K562 (cell line): ENCODE data around the gene PDE9A. TPM values are rescaled to one million over a fixed set of nuclear protein-coding genes. Genes with fewer than 3 reads are reported as not detected.

Experiments used
- ETS2 ChIP-seq: IDR thresholded peaks from 2 replicates; pipeline ENCODE4 v1.6.1; 2016; ENCODE audit warnings: borderline replicate concordance, missing genetic modification characterization, mild to moderate bottlenecking, moderate library complexity, missing compliant biosample characterization; ENCODE audit not compliant: poor library complexity, severe bottlenecking
- HINFP ChIP-seq: fragments of 450-650 bp; conservative IDR thresholded peaks from 2 replicates; pipeline ENCODE4 v1.6.1; 2016; ENCODE audit warnings: missing genetic modification characterization, low read depth, mild to moderate bottlenecking, control low read depth, missing compliant biosample characterization
- L3MBTL2 ChIP-seq: fragments of 450-650 bp; IDR thresholded peaks from 2 replicates; pipeline ENCODE4 v1.6.1; 2016; ENCODE audit warnings: mild to moderate bottlenecking, moderate library complexity
- LCOR ChIP-seq: sonication (generic); formaldehyde crosslinking; IDR thresholded peaks from 2 replicates; pipeline ENCODE4 v1.8.0; 2022; ENCODE audit warnings: mild to moderate bottlenecking, missing genetic modification reagents
- MAX ChIP-seq: sonication (generic); formaldehyde crosslinking; IDR thresholded peaks from 2 replicates; pipeline ENCODE4 v1.9.0; 2022; ENCODE audit warnings: mild to moderate bottlenecking, missing genetic modification reagents
- MXI1 ChIP-seq: IDR thresholded peaks from 2 replicates; pipeline ENCODE4 v1.6.1; 2011; ENCODE audit warnings: low read depth, mild to moderate bottlenecking, improper control_type of control experiment, low read length
- MYC ChIP-seq, 2 experiments: fragments of 250-450 bp in 1 of 2; sonication (Bioruptor Pico) in 1 of 2; IDR thresholded peaks; 2 replicates each; pipeline versions ENCODE4 v1.5.1 to v1.6.1; 2012 to 2021; ENCODE audit warnings: low read depth in 2 of 2, borderline replicate concordance in 1 of 2, improper control_type of control experiment in 1 of 2, low read length in 1 of 2, mild to moderate bottlenecking in 1 of 2, moderate library complexity in 1 of 2
- RERE ChIP-seq: sonication (generic); formaldehyde crosslinking; IDR thresholded peaks from 2 replicates; pipeline ENCODE4 v1.8.0; 2023; ENCODE audit warnings: missing genetic modification reagents, mild to moderate bottlenecking, borderline replicate concordance
- USF1 ChIP-seq: sonication (generic); formaldehyde crosslinking; IDR thresholded peaks from 2 replicates; pipeline ENCODE4 v1.9.0; 2022; ENCODE audit warnings: mild to moderate bottlenecking, missing genetic modification reagents
- USF2 ChIP-seq: sonication (generic); formaldehyde crosslinking; IDR thresholded peaks from 2 replicates; pipeline ENCODE4 v1.5.0; 2020; ENCODE audit warnings: missing genetic modification reagents
- YY1 ChIP-seq, 3 experiments: IDR thresholded peaks; 2 replicates each; pipeline ENCODE4 v1.6.1; 2011; ENCODE audit warnings: low read length in 2 of 3, mild to moderate bottlenecking in 2 of 3, moderate library complexity in 2 of 3, borderline replicate concordance in 1 of 3, control low read depth in 1 of 3, low read depth in 1 of 3; ENCODE audit not compliant: insufficient read depth in 3 of 3, insufficient replicate concordance in 2 of 3, control insufficient read depth in 1 of 3, insufficient read length in 1 of 3; ENCODE audit errors: extremely low read depth in 1 of 3
- ZBTB43 ChIP-seq: sonication (generic); formaldehyde crosslinking; IDR thresholded peaks from 2 replicates; pipeline ENCODE4 v1.8.0; 2023; ENCODE audit warnings: mild to moderate bottlenecking, missing genetic modification reagents
- ZNF197 ChIP-seq: fragments of 200-800 bp; sonication (Bioruptor generic); IDR thresholded peaks from 2 replicates; pipeline ENCODE4 v1.6.1; 2016; ENCODE audit warnings: low read depth, missing genetic modification characterization, missing compliant biosample characterization
- polyA plus RNA-seq, 8 experiments: library from polyadenylated mRNA; depleted of rRNA in 4 of 8; stranded (reverse) in 5 of 8; unstranded in 3 of 8; fragments of >200 nt; fragmentation: Nextera tagmentation in 2 of 8; fragmentation: Illumina TruSeq in 1 of 8; extraction: Ambion mirVana in 2 of 8; extraction: Trizol in 1 of 8; gene quantifications; 2 replicates each; pipeline versions ENCODE4 v1.2.1 to v1.2.3, GENCODE V29; 2011 to 2014; ENCODE audit warnings: inconsistent platforms in 1 of 8, missing spikeins in 1 of 8
- total RNA-seq, 7 experiments: library from RNA; depleted of rRNA in 6 of 7; stranded (reverse); fragments of >200 nt in 6 of 7; fragmentation: Illumina TruSeq in 2 of 7; extraction: Trizol in 2 of 7; gene quantifications; 2 replicates each; pipeline versions ENCODE4 v1.2.1 to v1.2.3, GENCODE V29; 2011 to 2021; ENCODE audit warnings: low replicate concordance in 1 of 7

Gene PDE9A
- total and polyA plus RNA-seq, 9 of the 15 experiments (the other 6 are each of a cell fraction or from before 2014, with no cell fraction given), result 0.07 to 0.27 TPM; not detected in 7

- TF ChIP-seq YY1 (IDR thresholded peaks at IDR 0.05; ENCODE audit: borderline replicate concordance in 1 of 3, control insufficient read depth in 1 of 3, extremely low read depth in 1 of 3, insufficient read depth in 3 of 3, insufficient read length in 1 of 3, insufficient replicate concordance in 2 of 3, low read depth in 1 of 3, low read length in 2 of 3) (no peak), ZNF197 (CRISPR knock-in tag) (peak; percentile 52; the same call in 1 of the 2 replicates), LCOR (CRISPR knock-in tag) (no peak), MAX (peak; percentile 41; the same call in 1 of the 2 replicates), L3MBTL2 (peak; percentile 98), RERE (CRISPR knock-in tag) (peak; percentile 79; the same call in 1 of the 2 replicates), USF1 (CRISPR knock-in tag) (peak; percentile 85), MXI1 (no peak), ETS2 (no peak), ZBTB43 (CRISPR knock-in tag) (no peak), HINFP (no peak), MYC (IDR thresholded peaks at IDR 0.05; ENCODE audit: low read depth, low read length) (peak; percentile 61; the same call in 1 of the 2 replicates), MYC (CRISPR knock-in tag; IDR thresholded peaks at IDR 0.05; ENCODE audit: borderline replicate concordance, low read depth) (no peak), USF2 (peak; percentile 87)
These were observed 8.0 kb upstream of the PDE9A start (continued) for GRCh38 chr21:42645211-42646075.
